Breast epithelium (tissue), 3 donors: ENCODE results near the gene KIF22.

ENCODE experiments used
- POLR2AphosphoS5 ChIP-seq, 3 donors: sonication (generic); formaldehyde crosslinking; IDR thresholded peaks; one replicate each; pipeline ENCODE4 v1.6.1; 2017; ENCODE audit warnings: antibody characterized with exemption in 3 of 3
- TF ChIP-seq, protein P1 (sequence below), 3 donors: fragments of 450-650 bp; IDR thresholded peaks; one replicate each; pipeline ENCODE4 v1.5.1; 2016 to 2017; ENCODE audit warnings: antibody characterized with exemption in 3 of 3, mild to moderate bottlenecking in 3 of 3, moderate library complexity in 3 of 3

DNA sequence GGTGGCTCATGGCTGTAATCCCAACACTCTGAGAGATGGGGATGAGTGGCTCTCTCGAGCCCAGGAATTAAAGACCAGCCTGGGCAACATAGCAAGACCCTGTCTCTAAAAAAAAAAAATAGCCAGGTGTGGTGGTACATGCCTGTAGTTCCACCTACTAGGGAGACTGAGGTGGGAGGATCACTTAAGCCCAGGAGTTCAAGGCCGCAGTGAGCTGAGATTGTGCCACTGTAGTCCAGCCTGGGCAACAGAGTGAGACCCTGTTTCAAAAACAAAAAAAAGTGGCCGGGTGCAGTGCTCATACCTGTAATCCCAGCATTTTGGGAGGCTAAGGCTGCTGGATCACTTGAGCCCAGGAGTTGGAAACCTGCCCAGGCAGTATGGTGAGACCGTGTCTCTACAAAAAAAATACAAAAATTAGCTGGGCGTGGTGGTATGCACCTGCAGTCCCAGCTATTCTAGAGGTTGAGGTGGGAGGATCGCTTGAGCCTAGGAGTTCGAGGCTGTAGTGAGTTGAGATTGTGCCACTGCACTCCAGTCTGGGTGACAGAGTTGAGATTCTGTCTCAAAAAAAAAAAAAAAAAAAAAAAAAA is 47.8 kb upstream of the KIF22 start:
- TF ChIP-seq, protein P1, sequence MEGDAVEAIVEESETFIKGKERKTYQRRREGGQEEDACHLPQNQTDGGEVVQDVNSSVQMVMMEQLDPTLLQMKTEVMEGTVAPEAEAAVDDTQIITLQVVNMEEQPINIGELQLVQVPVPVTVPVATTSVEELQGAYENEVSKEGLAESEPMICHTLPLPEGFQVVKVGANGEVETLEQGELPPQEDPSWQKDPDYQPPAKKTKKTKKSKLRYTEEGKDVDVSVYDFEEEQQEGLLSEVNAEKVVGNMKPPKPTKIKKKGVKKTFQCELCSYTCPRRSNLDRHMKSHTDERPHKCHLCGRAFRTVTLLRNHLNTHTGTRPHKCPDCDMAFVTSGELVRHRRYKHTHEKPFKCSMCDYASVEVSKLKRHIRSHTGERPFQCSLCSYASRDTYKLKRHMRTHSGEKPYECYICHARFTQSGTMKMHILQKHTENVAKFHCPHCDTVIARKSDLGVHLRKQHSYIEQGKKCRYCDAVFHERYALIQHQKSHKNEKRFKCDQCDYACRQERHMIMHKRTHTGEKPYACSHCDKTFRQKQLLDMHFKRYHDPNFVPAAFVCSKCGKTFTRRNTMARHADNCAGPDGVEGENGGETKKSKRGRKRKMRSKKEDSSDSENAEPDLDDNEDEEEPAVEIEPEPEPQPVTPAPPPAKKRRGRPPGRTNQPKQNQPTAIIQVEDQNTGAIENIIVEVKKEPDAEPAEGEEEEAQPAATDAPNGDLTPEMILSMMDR (IDR thresholded peaks at IDR 0.05): no peak
- TF ChIP-seq POLR2AphosphoS5 (IDR thresholded peaks at IDR 0.05): no peak
